Astrocyte of the spinal cord (primary cell): ENCODE results near the gene CXCL17.
"Not testable (repeated sequence)": the region's sequence is repeated elsewhere in the genome, so short reads cannot be mapped to it uniquely, and the experiment has no call there.

ENCODE experiments used
- DNase-seq: peaks from one replicate; pipeline ENCODE4 v3.0.0; 2011; ENCODE audit warnings: low read depth, low spot score
- H3K4me3 ChIP-seq: 2 replicates; pipeline ENCODE4 v1.5.1; 2011; ENCODE audit warnings: low read depth, mild to moderate bottlenecking, low read length, moderate library complexity
- in situ Hi-C: cut with HindIII; loops from 2 replicates; pipeline ENCODE4 v1.10.0; 2017; ENCODE audit warnings: low sequenced_read_pairs
- TF ChIP-seq, protein P1 (sequence below): IDR thresholded peaks from 2 replicates; pipeline ENCODE4 v1.5.1; 2012; ENCODE audit warnings: low read depth, mild to moderate bottlenecking, low read length, inconsistent platforms

Gene CXCL17, protein sequence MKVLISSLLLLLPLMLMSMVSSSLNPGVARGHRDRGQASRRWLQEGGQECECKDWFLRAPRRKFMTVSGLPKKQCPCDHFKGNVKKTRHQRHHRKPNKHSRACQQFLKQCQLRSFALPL

DNA sequence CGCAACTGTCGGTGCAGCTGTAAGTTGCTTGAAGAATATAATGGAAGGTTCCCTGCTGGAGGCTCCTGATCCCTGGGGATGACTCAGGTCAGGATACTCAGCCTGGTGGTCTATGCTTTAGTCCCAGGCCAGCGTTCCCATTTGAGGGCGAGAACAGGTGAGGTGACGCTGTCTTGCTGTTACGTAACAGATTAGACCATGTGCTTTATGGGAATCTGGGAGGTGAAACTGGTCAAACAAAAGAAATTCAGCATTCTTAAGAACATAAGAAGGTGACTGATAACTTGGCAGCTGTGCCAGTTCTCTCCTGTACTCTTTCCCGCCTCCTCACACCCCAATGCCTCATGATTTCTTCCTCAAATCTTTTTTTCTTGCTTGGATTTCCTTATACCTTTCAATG is at the start of gene CXCL17:
CXCL17 (minus strand) TSS at position 114 of the 400 bp plus-strand sequence. CDS start 114 bp downstream, outside the sequence.
- H3K4me3 ChIP-seq, result no peak within 1 kb of the TSS
- DNase-seq, result no peak
- in situ Hi-C loops, result no loop called here
- TF ChIP-seq, protein P1, sequence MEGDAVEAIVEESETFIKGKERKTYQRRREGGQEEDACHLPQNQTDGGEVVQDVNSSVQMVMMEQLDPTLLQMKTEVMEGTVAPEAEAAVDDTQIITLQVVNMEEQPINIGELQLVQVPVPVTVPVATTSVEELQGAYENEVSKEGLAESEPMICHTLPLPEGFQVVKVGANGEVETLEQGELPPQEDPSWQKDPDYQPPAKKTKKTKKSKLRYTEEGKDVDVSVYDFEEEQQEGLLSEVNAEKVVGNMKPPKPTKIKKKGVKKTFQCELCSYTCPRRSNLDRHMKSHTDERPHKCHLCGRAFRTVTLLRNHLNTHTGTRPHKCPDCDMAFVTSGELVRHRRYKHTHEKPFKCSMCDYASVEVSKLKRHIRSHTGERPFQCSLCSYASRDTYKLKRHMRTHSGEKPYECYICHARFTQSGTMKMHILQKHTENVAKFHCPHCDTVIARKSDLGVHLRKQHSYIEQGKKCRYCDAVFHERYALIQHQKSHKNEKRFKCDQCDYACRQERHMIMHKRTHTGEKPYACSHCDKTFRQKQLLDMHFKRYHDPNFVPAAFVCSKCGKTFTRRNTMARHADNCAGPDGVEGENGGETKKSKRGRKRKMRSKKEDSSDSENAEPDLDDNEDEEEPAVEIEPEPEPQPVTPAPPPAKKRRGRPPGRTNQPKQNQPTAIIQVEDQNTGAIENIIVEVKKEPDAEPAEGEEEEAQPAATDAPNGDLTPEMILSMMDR, result no peak

DNA sequence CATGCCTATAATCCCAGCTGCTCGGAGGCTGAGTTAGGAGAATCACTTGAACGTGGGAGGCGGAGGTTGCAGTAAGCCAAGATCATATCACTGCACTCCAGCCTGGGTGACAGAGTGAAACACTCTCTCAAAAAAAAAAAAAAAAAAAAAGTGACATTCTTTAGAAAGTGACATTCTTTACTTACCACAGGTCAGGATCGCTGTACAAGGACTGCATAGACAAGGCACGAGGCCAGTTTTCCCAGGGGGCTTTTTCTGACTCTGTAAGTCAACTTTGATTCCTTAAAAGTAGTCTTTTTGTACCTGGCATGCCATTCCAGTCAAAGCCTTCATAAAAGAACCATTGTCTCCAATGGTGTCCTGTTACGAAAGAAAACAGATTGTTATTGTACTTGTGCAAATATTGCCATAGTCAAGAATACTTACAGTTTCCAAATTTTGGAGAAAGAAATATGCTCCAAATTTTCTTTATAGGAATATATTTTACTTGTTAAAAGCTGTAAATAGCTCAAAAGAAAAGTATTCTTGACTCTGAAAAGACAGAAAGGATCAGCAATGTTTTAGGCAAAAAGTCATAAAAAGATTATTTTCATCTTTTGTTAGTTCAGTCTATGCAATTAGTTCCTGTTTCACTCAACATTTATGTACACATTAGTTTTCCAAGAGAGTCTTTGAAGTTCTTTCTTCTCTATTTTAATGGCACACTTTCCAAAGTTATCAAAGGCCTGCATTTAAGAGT is 46.2 kb upstream of the CXCL17 start:
- H3K4me3 ChIP-seq, result no peak overlapping the region
- TF ChIP-seq, protein P1, result no peak
- DNase-seq, result no peak
- in situ Hi-C loops, result no loop called here

DNA sequence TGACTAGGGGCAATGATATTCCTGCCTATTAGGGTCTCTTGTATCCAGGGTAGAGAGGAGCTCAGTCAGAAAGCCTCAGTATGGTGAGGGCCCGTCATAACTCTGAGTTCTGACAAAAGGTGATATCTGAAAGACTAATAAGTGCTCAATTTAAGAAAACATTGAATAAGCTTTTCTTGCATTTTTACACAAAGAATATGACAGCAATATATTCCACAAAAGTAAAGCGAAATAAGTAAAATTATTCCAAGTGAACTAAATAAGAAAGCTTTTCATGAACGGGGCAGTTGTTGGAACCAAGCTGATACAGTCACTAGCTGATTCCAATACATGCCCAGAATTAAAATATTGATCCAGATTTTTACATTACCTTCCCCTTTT is 45.0 kb upstream of the CXCL17 start:
- in situ Hi-C loops, result no loop called here
- TF ChIP-seq, protein P1, result no peak
- H3K4me3 ChIP-seq, result no peak overlapping the region
- no peak for DNase-seq

DNA sequence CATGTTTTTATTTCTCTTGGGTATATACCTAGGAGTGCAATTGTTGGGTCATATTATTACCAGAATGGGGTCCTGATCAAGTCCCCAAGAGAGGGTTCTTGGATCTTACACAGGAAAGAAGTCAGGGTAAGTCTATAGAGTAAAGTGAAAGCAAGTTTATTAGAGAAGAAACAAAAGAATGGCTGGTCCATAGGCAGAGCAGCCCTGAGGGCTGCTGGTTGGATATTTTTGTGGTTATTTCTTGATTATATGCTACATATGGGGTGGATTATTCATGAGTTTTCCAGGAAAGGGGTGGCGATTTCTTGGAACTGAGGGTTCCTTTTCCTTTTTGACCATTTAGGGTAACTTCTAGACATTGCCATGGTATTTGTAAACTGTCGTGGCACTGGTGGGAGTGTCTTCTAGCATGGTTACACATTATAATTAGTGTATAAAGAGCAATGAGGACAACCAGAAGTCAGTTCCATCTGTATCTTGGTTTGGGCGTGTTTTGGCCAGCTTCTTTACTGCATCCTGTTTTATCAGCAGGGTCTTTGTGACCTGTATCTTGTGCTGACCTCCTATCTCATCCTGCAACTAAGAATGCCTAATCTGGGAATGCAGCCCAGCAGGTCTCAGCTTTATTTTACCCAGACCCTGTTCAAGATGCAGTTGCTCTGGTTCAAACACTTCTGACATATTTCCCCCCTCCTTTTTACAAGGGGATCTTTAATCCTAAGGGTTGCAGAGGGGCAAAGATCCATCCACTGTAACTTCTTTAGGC is 44.5 kb upstream of the CXCL17 start:
- H3K4me3 ChIP-seq, result no peak overlapping the region
- no peak for DNase-seq
- TF ChIP-seq, protein P1, result no peak
- in situ Hi-C loops, result no loop called here

DNA sequence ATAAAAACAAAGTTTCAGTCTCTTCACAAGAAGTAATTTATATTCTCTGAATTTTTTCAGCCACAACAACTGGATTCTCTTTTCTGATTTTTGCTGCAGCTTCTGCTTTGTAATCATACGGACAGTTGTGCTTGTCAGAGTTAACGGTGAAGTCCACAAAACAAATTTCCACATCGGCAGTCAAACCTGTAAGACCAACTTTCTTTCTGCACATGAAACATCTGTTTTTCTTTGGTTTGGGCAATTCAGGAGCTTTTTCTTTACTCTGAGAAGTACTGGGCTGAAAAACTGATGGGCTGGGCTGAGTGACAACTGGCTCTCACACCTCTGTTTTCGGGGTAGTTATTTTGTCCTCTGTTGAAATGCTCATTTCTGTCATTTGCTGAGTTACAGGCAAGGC is 42.3 kb upstream of the CXCL17 start:
- in situ Hi-C loops, DNase-seq, H3K4me3 ChIP-seq: not testable (repeated sequence)

DNA sequence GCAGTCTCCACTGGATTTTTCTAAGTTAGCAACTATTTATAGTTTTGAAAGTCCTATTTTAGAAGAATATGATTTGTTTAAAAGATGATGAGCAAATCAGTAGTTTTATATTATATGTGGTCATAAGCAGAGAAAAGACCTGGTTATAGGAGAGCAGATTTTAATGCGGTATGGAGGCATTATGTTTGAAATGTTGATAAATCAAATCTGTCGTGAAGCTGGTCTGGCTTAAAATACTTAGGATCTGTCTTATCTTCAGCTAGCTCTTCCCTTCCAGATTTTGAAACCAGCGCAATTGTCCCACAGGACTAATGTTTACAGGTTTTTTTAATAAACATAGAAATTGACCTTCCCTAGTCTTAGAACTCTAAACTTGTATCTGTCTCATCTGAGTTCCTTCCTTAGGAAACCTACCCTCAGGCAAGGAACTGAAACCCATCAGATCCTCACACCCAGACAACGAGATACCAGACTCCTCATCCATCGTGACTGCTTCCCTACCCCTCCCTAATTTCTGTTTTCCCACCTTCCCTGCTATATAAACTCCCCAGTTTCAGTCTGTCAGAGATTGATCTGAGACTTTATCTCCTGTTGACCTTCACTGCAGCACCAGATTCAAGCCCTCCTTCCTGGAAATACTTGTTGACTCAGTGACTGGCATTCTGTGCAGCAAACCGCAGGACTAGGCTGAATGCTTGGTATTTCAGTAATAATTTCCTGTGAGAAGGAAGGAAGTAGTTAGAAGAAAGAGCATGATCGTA is 37.8 kb upstream of the CXCL17 start:
- no peak for DNase-seq
- H3K4me3 ChIP-seq, result no peak overlapping the region
- TF ChIP-seq, protein P1, result no peak
- in situ Hi-C loops, result no loop called here
